Stimulated activated naive CD8-positive, alpha-beta T cell treated with anti-CD3 and anti-CD28 coated beads, Interleukin-15, Interleukin-2, amounts not matched to agents 100 ng/mL and 50 ng/mL, for 24 hours (primary cell): ENCODE results near the gene ZNF236.

Experiments
- H3K27ac Mint-ChIP-seq: one replicate; pipeline ENCODE4 v1.8.0; 2021; ENCODE audit warnings: mild to moderate bottlenecking, mixed read lengths
- H3K27me3 Mint-ChIP-seq: one replicate; pipeline ENCODE4 v1.8.0; 2021; ENCODE audit warnings: mixed read lengths
- H3K36me3 Mint-ChIP-seq: one replicate; pipeline ENCODE4 v1.8.0; 2021; ENCODE audit warnings: low read depth, mixed read lengths
- H3K4me1 Mint-ChIP-seq: one replicate; pipeline ENCODE4 v1.8.0; 2021; ENCODE audit warnings: low read depth, mixed read lengths
- H3K4me3 Mint-ChIP-seq: one replicate; pipeline ENCODE4 v1.8.0; 2021; ENCODE audit warnings: mild to moderate bottlenecking, mixed read lengths
- H3K9me3 Mint-ChIP-seq: one replicate; pipeline ENCODE4 v1.8.0; 2021; ENCODE audit warnings: mixed read lengths

Gene ZNF236

GRCh38 chr18:77005651-77006195 is 183.4 kb downstream of the ZNF236 start:
- Mint-ChIP-seq H3K9me3 (no peaks in the 10 kb centered on the region), H3K4me1 (peaks cover 26% of the 10 kb centered on the region), H3K4me3 (no peak overlapping the region), H3K27me3 (no peaks in the 10 kb centered on the region), H3K36me3 (peaks cover 11% of the 10 kb centered on the region), H3K27ac (no peak overlapping the region)

GRCh38 chr18:77006305-77007175 is 184.2 kb downstream of the ZNF236 start:
- Mint-ChIP-seq H3K36me3 (peaks cover 16% of the 10 kb centered on the region), H3K27ac (no peak overlapping the region), H3K4me3 (no peak overlapping the region), H3K27me3 (no peaks in the 10 kb centered on the region), H3K9me3 (no peaks in the 10 kb centered on the region), H3K4me1 (peaks cover 25% of the 10 kb centered on the region)

- Mint-ChIP-seq H3K27ac (peak overlapping the region; percentile 40), H3K4me3 (no peak overlapping the region), H3K36me3 (peaks cover 23% of the 10 kb centered on the region), H3K4me1 (peaks cover 25% of the 10 kb centered on the region), H3K27me3 (no peaks in the 10 kb centered on the region), H3K9me3 (no peaks in the 10 kb centered on the region)
These were observed 184.9 kb downstream of the ZNF236 start for GRCh38 chr18:77007251-77007650.

GRCh38 chr18:77008006-77008405 is 185.6 kb downstream of the ZNF236 start:
- Mint-ChIP-seq H3K36me3 (peaks cover 29% of the 10 kb centered on the region), H3K4me1 (peaks cover 25% of the 10 kb centered on the region), H3K27ac (no peak overlapping the region), H3K27me3 (no peaks in the 10 kb centered on the region), H3K4me3 (no peak overlapping the region), H3K9me3 (no peaks in the 10 kb centered on the region)

- Mint-ChIP-seq H3K27ac (no peak overlapping the region), H3K4me3 (no peak overlapping the region), H3K36me3 (peaks cover 35% of the 10 kb centered on the region)
These were observed 186.4 kb downstream of the ZNF236 start for GRCh38 chr18:77008576-77009315.

GRCh38 chr18:77009675-77010074 is 187.3 kb downstream of the ZNF236 start:
- H3K36me3 Mint-ChIP-seq = peaks cover 35% of the 10 kb centered on the region
- no peaks in the 10 kb centered on the region for H3K27me3 Mint-ChIP-seq
- no peaks in the 10 kb centered on the region for H3K9me3 Mint-ChIP-seq
- peaks cover 19% of the 10 kb centered on the region for H3K4me1 Mint-ChIP-seq
- H3K4me3 Mint-ChIP-seq = no peak overlapping the region
- H3K27ac Mint-ChIP-seq = peak overlapping the region; percentile 29

More at GRCh38 chr18:77008576-77009315, 186.4 kb downstream of the ZNF236 start:
- peaks cover 25% of the 10 kb centered on the region for H3K4me1 Mint-ChIP-seq
- H3K27me3 Mint-ChIP-seq = no peaks in the 10 kb centered on the region
- H3K9me3 Mint-ChIP-seq = no peaks in the 10 kb centered on the region

GRCh38 chr18:77012120-77012519 is 189.8 kb downstream of the ZNF236 start:
- Mint-ChIP-seq H3K36me3 (peaks cover 44% of the 10 kb centered on the region), H3K9me3 (no peaks in the 10 kb centered on the region), H3K4me1 (peaks cover 3% of the 10 kb centered on the region)

GRCh38 chr18:77012806-77013541 is 190.6 kb downstream of the ZNF236 start:
- H3K27me3 Mint-ChIP-seq = no peaks in the 10 kb centered on the region
- no peak overlapping the region for H3K27ac Mint-ChIP-seq
- peaks cover 50% of the 10 kb centered on the region for H3K36me3 Mint-ChIP-seq
- H3K4me3 Mint-ChIP-seq = no peak overlapping the region
- no peaks in the 10 kb centered on the region for H3K9me3 Mint-ChIP-seq
- peaks cover 3% of the 10 kb centered on the region for H3K4me1 Mint-ChIP-seq

More at GRCh38 chr18:77012120-77012519, 189.8 kb downstream of the ZNF236 start:
- H3K27ac Mint-ChIP-seq = no peak overlapping the region
- H3K4me3 Mint-ChIP-seq = no peak overlapping the region
- no peaks in the 10 kb centered on the region for H3K27me3 Mint-ChIP-seq

- no peak overlapping the region for H3K27ac Mint-ChIP-seq
These were observed 191.6 kb downstream of the ZNF236 start for GRCh38 chr18:77013811-77014521.

GRCh38 chr18:77014538-77014937 is 192.2 kb downstream of the ZNF236 start:
- Mint-ChIP-seq H3K9me3 (no peaks in the 10 kb centered on the region), H3K27me3 (no peaks in the 10 kb centered on the region), H3K4me3 (no peak overlapping the region), H3K27ac (no peak overlapping the region), H3K4me1 (peaks cover 3% of the 10 kb centered on the region), H3K36me3 (peaks cover 60% of the 10 kb centered on the region)

More at GRCh38 chr18:77013811-77014521, 191.6 kb downstream of the ZNF236 start:
- Mint-ChIP-seq H3K27me3 (no peaks in the 10 kb centered on the region), H3K4me1 (peaks cover 3% of the 10 kb centered on the region), H3K9me3 (no peaks in the 10 kb centered on the region), H3K36me3 (peaks cover 55% of the 10 kb centered on the region), H3K4me3 (no peak overlapping the region)

GRCh38 chr18:77015169-77015568 is 192.8 kb downstream of the ZNF236 start:
- Mint-ChIP-seq H3K27ac (no peak overlapping the region), H3K4me1 (peaks cover 7% of the 10 kb centered on the region), H3K4me3 (no peak overlapping the region), H3K9me3 (no peaks in the 10 kb centered on the region), H3K27me3 (no peaks in the 10 kb centered on the region), H3K36me3 (peaks cover 59% of the 10 kb centered on the region)

- no peak overlapping the region for H3K27ac Mint-ChIP-seq
- H3K9me3 Mint-ChIP-seq = no peaks in the 10 kb centered on the region
- peaks cover 58% of the 10 kb centered on the region for H3K36me3 Mint-ChIP-seq
- no peaks in the 10 kb centered on the region for H3K27me3 Mint-ChIP-seq
- H3K4me1 Mint-ChIP-seq = peaks cover 7% of the 10 kb centered on the region
- H3K4me3 Mint-ChIP-seq = no peak overlapping the region
These were observed 193.7 kb downstream of the ZNF236 start for GRCh38 chr18:77015771-77016710.

GRCh38 chr18:77016936-77017335 is 194.6 kb downstream of the ZNF236 start:
- Mint-ChIP-seq H3K4me1 (peaks cover 4% of the 10 kb centered on the region), H3K9me3 (no peaks in the 10 kb centered on the region), H3K27me3 (no peaks in the 10 kb centered on the region), H3K36me3 (peaks cover 50% of the 10 kb centered on the region), H3K27ac (no peak overlapping the region), H3K4me3 (no peak overlapping the region)
